Measurements from ENCODE around the gene PTPRS. TPM values are rescaled to one million over a fixed set of nuclear protein-coding genes. Genes with fewer than 3 reads are reported as not detected.

Gene PTPRS
- total RNA-seq, 2 donors from 2014 or later: 2.0 to 2.7 TPM

DNA sequence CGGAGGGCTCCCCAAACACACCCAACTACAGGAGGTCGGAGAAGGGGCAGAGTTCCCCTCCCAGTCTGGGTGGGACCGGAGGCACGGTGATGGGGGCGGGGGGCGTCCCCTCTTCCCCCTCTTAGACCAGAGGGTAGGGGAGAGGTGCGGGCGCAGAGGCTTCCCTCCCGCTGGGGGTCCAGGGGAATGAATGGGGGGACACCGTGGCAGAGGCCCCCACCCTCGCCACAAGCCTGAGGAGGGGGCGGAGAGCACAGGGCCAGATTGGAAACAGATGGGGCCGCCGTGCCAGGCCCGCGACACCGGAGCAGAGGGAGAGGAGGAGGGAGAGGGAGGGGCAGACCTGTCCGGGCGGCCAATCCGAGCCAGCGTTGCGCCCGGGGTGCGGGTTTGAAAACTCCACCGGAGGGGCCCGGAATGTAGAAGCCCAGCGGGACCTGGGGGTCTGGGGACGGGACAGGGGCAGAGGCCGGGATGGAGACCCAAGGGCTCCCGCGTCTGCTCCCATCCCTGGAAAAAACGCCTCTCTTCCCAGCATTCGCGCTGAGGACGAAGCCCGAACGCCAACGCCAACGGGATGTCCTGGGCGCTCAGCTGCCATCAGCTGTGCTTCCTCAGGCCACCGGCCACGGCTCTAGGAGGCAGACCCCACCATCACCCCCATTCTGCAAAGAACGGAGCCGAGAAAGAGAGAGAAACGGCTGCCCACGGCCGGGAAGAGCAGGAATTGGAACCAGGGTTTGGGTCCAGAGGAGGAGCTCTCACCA lies 46.8 kb downstream of the PTPRS start:
- no peaks in the 10 kb centered on the region for H3K36me3 Mint-ChIP-seq (ENCODE audit: insufficient read depth in 2 of 2)
- peaks cover 13% of the 10 kb centered on the region for H3K27me3 Mint-ChIP-seq (ENCODE audit: low read depth)
- ATAC-seq (replicated peaks in 1 of 2) (peak; percentile 16 to 22), DNase-seq (peak in 1 of 2 donors; percentile 13)
- peaks cover 0 to 1% of the 10 kb centered on the region in 2 donors for H3K9me3 Mint-ChIP-seq
- H3K27ac Mint-ChIP-seq: no peak overlapping the region
- peaks cover 11% of the 10 kb centered on the region for H3K4me1 Mint-ChIP-seq (ENCODE audit: low read depth)
- peak overlapping the region; percentile 77 to 79 for H3K4me3 Mint-ChIP-seq

DNA sequence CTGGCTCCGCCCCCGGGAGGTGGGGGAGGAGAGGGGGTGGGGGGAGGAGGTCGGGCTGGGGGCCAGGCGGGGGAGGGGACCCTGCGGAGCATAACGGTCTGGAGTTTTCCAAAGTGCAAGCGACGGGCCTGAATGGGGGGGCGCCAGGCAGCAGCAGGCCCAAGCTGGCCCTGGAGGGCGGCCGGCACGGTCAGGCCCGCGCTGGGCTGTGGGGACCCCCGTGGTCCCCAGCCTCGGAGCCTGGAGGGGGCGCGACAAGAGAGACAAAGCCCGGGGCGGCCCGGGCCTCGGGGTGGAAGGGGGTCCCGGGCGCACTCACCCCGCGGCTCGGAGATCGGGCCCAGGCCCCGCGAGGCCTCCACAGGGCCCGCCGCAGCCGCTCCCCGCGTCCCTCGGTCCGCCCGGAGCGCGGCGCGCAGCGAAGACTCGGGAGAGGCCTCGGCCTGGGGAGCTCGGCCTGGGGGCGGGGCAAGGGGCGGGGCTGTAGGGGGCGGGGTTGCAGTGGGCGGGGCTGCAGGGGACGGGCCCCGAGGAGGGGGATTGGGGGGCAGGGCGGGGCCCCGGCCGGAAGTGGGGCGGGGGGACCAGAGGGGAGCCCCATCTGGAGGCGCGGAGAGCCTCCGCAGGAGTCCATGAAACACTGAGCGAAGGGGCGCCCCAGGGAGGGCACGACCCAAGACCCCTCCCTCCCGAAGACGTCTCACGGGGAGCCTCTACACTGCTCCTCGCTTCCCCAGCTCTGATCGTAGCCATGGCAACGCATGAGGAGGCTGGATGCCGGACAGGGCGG lies 47.6 kb downstream of the PTPRS start:
- Mint-ChIP-seq H3K9me3 (no peaks in the 10 kb centered on the region), H3K36me3 (ENCODE audit: insufficient read depth in 2 of 2) (no peaks in the 10 kb centered on the region), H3K4me3 (peak overlapping the region; percentile 77 to 79), H3K27ac (no peak overlapping the region), H3K27me3 (ENCODE audit: low read depth) (peaks cover 13% of the 10 kb centered on the region), H3K4me1 (ENCODE audit: low read depth) (peaks cover 11% of the 10 kb centered on the region)
- DNase-seq: peak; percentile 39 to 58
- ATAC-seq (replicated peaks in 1 of 2): peak; percentile 78 to 83

DNA sequence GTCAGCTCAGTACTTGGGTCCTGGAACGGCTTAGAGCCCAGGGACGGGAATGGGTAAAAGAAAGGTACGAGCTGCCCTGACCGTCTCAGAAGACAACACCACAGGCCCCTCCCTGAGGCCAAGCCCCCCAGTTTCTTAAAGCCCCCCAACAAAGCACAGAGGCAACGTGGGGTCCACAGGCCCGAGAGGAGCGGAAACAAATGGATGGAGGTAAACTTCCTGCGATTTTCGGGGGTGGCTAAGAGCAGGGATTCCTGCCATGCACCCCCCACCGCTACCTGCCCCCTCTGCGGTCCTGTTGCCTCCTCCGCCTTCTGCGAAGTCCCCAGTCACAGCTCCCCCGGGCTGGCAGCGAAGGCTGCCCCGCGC lies 48.2 kb downstream of the PTPRS start:
- Mint-ChIP-seq H3K36me3 (ENCODE audit: insufficient read depth in 2 of 2) (no peaks in the 10 kb centered on the region), H3K9me3 (no peaks in the 10 kb centered on the region), H3K27ac (no peak overlapping the region), H3K27me3 (ENCODE audit: low read depth) (peaks cover 13% of the 10 kb centered on the region), H3K4me3 (peak overlapping the region; percentile 61 to 71), H3K4me1 (ENCODE audit: low read depth) (peaks cover 12% of the 10 kb centered on the region)
- DNase-seq (peak; percentile 11 to 37), ATAC-seq (replicated peaks in 1 of 2) (peak in 1 of 2 donors; percentile 27)

- H3K36me3 Mint-ChIP-seq (ENCODE audit: insufficient read depth in 2 of 2): no peaks in the 10 kb centered on the region
- no peak for DNase-seq
- no peak for ATAC-seq (replicated peaks in 1 of 2)
- peaks cover 13% of the 10 kb centered on the region for H3K27me3 Mint-ChIP-seq (ENCODE audit: low read depth)
- peaks cover 18% of the 10 kb centered on the region for H3K4me1 Mint-ChIP-seq (ENCODE audit: low read depth)
- no peak overlapping the region for H3K27ac Mint-ChIP-seq
- no peaks in the 10 kb centered on the region for H3K9me3 Mint-ChIP-seq
- peak overlapping the region in 1 of 2 donors; percentile 71 for H3K4me3 Mint-ChIP-seq
These were observed 48.9 kb downstream of the PTPRS start for GRCh38 chr19:5291588-5292193.

Other genes with a start within 250 kb of the PTPRS start
- not detected for gene ZNRF4, start 114.6 kb upstream of the PTPRS start, total RNA-seq
- under 1 TPM; 0.91 to 0.93 TPM for gene TINCR, start 227.1 kb upstream of the PTPRS start, total RNA-seq